Activated naive CD8-positive, alpha-beta T cell treated with anti-CD3 and anti-CD28 coated beads, Interleukin-2, amount 50 U/mL, for 24 hours (primary cell): Measurements from ENCODE around the gene ESF1.

Experiments
- ATAC-seq: fragments of 150-1000 bp; cut with Tn5 transposase; one replicate; pipeline ENCODE4 v1.10.0; 2021
- DNase-seq: peaks from one replicate; pipeline ENCODE4 v3.0.0; 2021
- H3K27ac Mint-ChIP-seq: one replicate; pipeline ENCODE4 v1.8.0; 2021; ENCODE audit warnings: mild to moderate bottlenecking, mixed read lengths
- H3K27me3 Mint-ChIP-seq: one replicate; pipeline ENCODE4 v1.8.0; 2021; ENCODE audit warnings: mixed read lengths
- H3K36me3 Mint-ChIP-seq: one replicate; pipeline ENCODE4 v1.8.0; 2021; ENCODE audit warnings: low read depth, mixed read lengths
- H3K4me1 Mint-ChIP-seq: one replicate; pipeline ENCODE4 v1.8.0; 2021; ENCODE audit warnings: mixed read lengths
- H3K4me3 Mint-ChIP-seq: one replicate; pipeline ENCODE4 v1.8.0; 2021; ENCODE audit warnings: mild to moderate bottlenecking, moderate library complexity, mixed read lengths
- H3K9me3 Mint-ChIP-seq: one replicate; pipeline ENCODE4 v1.8.0; 2021; ENCODE audit warnings: mixed read lengths

Gene ESF1

DNA sequence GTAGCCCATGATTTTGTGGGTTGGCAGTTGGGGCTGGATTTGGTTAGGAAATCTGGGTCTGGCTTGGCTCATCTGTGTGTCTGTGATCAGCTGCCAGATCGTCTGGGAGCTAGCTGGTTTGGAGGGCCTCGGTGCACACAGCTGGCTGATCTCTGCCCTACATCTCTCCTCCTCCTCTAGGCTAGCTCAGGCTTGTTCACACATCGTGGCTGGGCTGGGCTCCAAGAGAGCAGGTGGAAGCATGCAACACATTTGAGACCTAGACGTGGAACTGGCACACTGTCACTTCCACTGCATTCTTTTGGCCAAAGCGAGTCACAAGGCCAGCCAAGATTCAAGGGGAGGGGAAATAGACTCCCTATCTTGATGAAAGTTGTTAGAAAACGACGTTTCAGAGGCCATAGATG, 16.0 kb upstream of the ESF1 start:
- DNase-seq (no peak), ATAC-seq (no peak)
- Mint-ChIP-seq H3K27ac (no peak overlapping the region), H3K9me3 (no peaks in the 10 kb centered on the region), H3K4me1 (no peaks in the 10 kb centered on the region), H3K4me3 (no peak overlapping the region), H3K27me3 (no peaks in the 10 kb centered on the region), H3K36me3 (peaks cover 41% of the 10 kb centered on the region)

DNA sequence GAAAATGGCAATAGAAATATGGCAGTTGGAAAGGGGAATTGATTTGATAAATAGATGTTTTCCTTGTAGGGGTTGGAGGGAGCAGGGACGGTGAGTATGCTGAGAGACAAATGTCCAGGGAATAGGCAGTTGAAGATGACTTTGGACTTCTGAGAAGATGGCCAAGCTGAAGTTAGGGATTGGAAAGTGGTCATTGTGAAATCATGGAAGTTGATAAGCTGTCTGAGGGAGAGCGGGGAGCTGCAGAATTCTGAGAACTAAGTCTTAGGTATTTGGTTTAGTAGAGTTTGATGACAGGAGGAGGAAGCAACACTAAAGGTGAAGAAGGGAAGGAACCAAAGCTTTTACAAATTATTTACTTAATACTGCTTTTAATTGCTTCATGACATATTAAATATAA, 15.3 kb upstream of the ESF1 start:
- Mint-ChIP-seq H3K27ac (no peak overlapping the region), H3K27me3 (no peaks in the 10 kb centered on the region), H3K4me1 (no peaks in the 10 kb centered on the region), H3K36me3 (peaks cover 47% of the 10 kb centered on the region), H3K4me3 (no peak overlapping the region), H3K9me3 (no peaks in the 10 kb centered on the region)
- no peak for ATAC-seq
- DNase-seq = no peak

DNA sequence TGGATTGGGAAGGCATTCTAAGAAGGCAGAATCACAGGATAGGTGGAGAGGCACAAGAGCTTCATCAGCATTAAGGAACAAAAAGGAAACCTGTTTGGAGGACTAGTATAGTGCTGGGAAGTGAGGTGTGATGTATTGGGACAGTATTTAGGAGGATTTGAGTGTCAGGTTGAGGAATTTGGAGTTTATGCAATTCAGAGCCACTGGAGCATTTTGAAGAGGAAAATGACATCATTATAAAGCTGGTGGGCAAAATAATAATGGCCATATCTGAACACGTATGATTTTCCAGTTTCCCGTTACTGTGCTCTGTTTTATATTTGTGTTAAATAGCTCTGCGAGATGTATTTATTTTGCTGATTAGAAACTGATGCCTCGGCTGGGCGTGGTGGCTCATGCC, 14.3 kb upstream of the ESF1 start:
- no peak overlapping the region for H3K27ac Mint-ChIP-seq
- no peak overlapping the region for H3K4me3 Mint-ChIP-seq
- DNase-seq (no peak), ATAC-seq (no peak)
- H3K9me3 Mint-ChIP-seq = no peaks in the 10 kb centered on the region
- peaks cover 55% of the 10 kb centered on the region for H3K36me3 Mint-ChIP-seq
- no peaks in the 10 kb centered on the region for H3K4me1 Mint-ChIP-seq
- H3K27me3 Mint-ChIP-seq = no peaks in the 10 kb centered on the region

DNA sequence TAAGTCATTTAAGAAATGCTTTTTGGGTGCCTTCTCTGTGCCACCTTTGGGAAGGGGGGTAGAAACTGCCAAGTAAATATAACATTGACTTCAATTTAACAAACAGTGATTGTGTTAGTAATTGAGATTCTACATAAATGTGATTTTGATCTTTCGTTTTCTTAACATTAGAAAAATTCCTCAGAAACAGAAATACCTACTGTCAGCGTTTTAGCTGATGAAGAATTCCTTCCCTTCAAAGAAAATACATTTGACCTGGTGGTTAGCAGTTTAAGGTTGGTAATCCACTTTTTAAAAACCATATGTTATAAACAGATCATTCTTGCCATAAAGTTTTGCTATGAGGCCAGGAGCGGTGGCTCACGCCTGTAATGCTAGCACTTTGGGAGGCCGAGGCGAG, 9.9 kb upstream of the ESF1 start:
- H3K36me3 Mint-ChIP-seq = peaks cover 64% of the 10 kb centered on the region
- no peaks in the 10 kb centered on the region for H3K27me3 Mint-ChIP-seq
- ATAC-seq = no peak
- H3K4me1 Mint-ChIP-seq = no peaks in the 10 kb centered on the region
- no peaks in the 10 kb centered on the region for H3K9me3 Mint-ChIP-seq
- no peak overlapping the region for H3K4me3 Mint-ChIP-seq
- no peak for DNase-seq
- H3K27ac Mint-ChIP-seq = no peak overlapping the region

DNA sequence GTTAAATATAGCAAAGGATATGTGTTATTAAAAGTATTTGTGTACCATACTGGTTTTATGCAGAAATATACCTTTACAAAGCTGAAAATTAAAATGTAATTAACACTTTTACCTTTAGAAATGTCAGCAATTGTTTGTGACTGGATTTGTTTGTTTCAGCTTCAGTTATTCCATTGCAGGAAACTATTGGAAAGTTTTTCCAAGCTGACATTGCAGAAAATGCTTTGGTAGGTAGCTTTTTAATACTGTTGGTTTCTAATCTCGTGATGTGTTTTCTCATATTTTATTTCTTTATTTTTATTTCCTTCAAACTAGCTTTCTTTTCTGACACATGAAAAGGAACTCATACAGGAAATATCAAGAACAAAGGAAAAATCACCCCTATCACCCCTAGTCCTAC, 8.3 kb upstream of the ESF1 start:
- Mint-ChIP-seq H3K4me3 (no peak overlapping the region), H3K27ac (no peak overlapping the region), H3K36me3 (peaks cover 61% of the 10 kb centered on the region), H3K27me3 (no peaks in the 10 kb centered on the region), H3K9me3 (no peaks in the 10 kb centered on the region), H3K4me1 (peaks cover 4% of the 10 kb centered on the region)
- DNase-seq (no peak), ATAC-seq (no peak)

DNA sequence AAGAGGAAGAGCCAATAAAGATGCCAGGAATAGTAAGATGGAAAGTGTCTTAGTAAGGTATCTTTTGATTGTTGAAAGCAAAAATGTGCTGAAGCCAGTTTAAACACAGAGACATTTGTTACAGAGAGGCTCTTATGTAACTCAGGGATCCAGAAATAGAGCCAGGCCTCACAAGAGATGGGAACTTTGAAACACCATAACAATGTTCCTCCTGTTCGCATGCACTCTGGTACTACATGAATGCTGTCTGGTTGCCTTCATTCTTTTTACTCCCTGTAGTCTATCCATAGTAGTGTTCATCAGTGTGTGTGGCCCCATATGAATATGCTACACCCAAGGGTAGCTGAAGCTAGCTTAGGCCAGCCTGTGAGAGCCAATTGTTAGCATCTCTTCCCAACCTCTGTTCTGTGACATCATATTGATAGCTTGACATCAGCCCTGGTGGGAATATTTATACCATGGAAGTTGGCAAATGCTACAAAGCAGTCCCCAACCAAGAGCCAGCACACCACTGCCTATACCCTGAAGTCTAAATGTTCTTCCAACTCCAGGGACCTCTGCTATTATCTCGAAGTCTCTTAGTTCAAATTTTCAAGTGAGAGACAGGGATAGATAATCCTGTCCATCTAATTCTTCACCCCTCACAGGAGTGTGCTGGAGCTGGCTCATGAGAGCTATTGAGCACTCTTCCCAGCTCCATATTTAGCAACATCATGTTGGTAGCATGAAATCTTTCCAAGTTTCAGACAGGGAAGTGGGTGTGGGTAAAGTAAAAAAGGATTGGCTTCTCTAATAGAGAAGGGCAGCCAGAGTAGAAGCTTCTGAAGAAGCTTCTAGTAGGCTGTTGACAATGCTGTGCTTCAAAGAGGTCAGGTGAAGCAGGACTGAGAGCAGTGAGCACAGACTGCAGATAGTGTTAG, 7.1 kb upstream of the ESF1 start:
- Mint-ChIP-seq H3K27me3 (no peaks in the 10 kb centered on the region), H3K4me1 (peaks cover 12% of the 10 kb centered on the region), H3K4me3 (no peak overlapping the region), H3K27ac (peak overlapping the region; percentile 3), H3K9me3 (no peaks in the 10 kb centered on the region), H3K36me3 (peaks cover 63% of the 10 kb centered on the region)
- ATAC-seq (no peak), DNase-seq (no peak)

DNA sequence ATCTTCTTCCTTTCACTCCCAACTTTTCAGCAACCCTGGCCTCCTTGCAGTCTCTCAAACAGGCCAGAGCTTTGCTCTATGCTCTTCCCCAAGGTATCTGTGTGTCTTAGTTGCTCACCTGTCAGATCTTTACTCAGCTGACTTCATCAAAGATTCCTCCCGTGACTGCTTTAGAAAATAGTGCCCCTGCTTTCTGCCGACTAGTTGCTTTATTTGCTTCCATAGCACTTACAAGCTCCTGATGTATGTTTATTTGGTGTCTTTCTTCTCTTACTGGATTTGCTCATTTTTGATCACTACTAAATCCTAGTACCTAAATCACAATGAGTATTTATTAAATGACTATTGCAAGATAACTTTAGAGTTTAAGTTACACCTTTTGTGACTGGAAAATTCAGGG, 6.0 kb upstream of the ESF1 start:
- Mint-ChIP-seq H3K36me3 (peaks cover 59% of the 10 kb centered on the region), H3K9me3 (no peaks in the 10 kb centered on the region), H3K27me3 (no peaks in the 10 kb centered on the region), H3K4me1 (peaks cover 23% of the 10 kb centered on the region), H3K4me3 (no peak overlapping the region), H3K27ac (no peak overlapping the region)
- ATAC-seq (no peak), DNase-seq (no peak)

DNA sequence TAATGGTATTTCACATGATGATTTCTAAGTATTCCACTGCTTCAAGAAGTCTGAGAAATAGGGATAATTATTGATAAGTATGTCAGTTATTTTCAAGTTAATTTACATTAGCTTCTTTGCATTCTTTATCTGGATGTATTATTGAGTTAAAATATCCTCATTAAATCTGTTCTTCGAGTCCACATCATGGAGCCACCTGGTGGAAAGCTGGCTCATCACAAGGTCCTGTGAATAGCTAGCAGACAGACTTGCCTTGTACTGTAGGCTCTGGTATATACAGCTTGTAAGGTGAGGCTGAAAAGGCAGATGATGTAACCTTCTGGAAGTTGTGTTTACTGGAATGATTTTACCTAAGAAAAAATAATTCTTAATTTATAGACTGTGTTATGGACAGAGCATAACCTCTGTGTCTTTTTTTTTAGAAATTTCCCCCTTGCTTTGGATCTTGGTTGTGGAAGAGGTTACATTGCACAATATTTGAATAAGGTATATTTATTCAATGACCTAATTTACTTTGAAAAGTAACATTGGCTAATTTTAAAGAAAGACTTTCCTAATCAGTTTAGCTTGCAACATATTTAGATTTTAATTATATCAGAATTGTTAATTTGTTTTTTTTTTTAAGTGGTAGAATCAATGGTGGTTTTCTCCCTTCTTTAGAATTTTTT, 3.6 kb upstream of the ESF1 start:
- H3K36me3 Mint-ChIP-seq = peaks cover 41% of the 10 kb centered on the region
- no peak overlapping the region for H3K4me3 Mint-ChIP-seq
- H3K27me3 Mint-ChIP-seq = peaks cover 2% of the 10 kb centered on the region
- no peaks in the 10 kb centered on the region for H3K9me3 Mint-ChIP-seq
- H3K27ac Mint-ChIP-seq = no peak overlapping the region
- peaks cover 36% of the 10 kb centered on the region for H3K4me1 Mint-ChIP-seq
- ATAC-seq = no peak
- peak; percentile 16 for DNase-seq

DNA sequence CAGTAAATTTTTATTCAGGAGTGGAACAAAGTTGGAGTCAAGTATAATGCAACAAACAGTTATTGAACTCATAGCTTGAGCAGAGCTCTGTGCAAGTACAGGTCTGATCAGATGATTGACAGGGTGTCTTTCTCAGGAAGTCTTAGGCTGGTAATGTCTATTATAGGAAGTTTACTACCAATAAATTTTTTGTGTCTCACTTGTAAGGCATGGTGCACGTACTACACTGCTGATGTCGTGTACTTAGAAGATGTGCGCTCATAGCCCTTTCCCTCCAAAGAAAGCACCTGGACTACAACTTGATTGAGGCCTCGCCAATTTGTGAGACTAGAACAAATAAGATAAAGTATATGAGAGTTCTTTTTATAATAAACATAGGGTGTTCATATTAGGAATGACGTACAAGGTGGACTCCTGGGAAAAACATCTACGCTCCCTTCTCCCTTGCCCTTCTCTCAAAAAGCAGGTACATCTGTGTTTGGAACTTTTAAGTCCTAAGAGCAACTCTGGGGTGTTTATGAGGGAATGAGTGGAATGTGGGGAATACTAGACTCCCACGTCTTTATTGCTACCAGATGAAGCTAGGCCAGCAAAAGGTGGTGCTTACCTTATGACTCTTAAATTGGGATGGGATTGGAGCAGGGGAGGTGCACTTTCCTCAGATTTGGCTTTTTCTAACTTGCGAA, 1.6 kb upstream of the ESF1 start:
- peaks cover 48% of the 10 kb centered on the region for H3K36me3 Mint-ChIP-seq
- peak overlapping the region; percentile 83 for H3K27ac Mint-ChIP-seq
- H3K4me1 Mint-ChIP-seq = peaks cover 51% of the 10 kb centered on the region
- ATAC-seq (no peak), DNase-seq (no peak)
- no peaks in the 10 kb centered on the region for H3K9me3 Mint-ChIP-seq
- H3K27me3 Mint-ChIP-seq = peaks cover 2% of the 10 kb centered on the region
- H3K4me3 Mint-ChIP-seq = peak overlapping the region; percentile 88

DNA sequence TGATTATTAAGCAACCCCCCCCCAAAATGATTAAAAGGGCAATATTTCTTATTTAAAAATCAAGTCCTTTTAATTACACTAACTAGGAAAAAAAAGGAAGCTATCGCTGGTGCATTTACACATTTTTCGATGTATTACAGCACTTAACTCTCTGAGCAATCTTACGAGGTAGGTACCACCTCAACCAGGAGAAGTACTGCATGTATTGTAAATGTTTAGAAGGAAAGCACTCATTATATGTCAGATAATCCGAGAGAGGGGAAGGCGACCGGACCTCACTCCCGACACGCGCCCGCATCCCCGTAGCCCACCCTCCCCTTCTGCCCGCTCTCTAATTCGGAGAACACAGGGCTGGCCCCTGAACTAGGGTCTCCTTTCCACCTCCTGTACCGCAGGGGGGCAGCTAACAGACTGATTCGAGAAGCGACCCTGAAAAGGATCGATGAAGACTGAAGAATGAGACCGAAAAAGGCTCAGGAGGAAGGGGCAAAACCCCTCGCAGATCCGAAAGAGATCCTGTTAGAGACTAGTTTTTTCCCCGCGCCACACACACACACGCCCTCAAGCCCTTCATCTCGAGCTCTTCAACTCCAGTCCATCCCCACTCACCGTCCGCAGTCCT, 337 bp downstream of the ESF1 start:
- H3K27me3 Mint-ChIP-seq = peaks cover 2% of the 10 kb centered on the region
- peak overlapping the region; percentile 88 for H3K4me3 Mint-ChIP-seq
- DNase-seq (no peak), ATAC-seq (no peak)
- peaks cover 65% of the 10 kb centered on the region for H3K4me1 Mint-ChIP-seq
- H3K9me3 Mint-ChIP-seq = no peaks in the 10 kb centered on the region
- H3K36me3 Mint-ChIP-seq = peaks cover 46% of the 10 kb centered on the region
- H3K27ac Mint-ChIP-seq = peak overlapping the region; percentile 94

DNA sequence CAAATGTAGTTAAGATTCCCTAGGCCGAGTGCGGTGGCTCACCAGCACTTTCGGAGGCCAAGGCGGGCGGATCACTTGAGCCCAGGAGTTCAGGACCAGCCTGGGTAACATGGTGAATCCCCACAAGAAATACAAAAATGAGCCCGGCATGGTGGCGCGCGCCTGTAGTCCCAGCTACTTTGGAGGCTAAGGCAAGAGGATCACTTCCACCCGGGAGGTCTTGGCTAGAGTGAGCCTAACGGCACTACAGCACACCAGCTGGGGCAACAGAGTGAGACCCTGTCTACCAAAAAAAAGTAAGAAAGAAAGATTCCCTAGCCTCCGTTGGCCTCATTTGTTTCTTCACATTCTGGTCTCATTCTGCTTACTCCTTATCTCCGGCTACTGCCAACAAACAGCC, 1.2 kb downstream of the ESF1 start:
- DNase-seq = no peak
- no peak for ATAC-seq
- Mint-ChIP-seq H3K4me3 (peak overlapping the region; percentile 88), H3K9me3 (no peaks in the 10 kb centered on the region), H3K36me3 (peaks cover 48% of the 10 kb centered on the region), H3K27me3 (peaks cover 2% of the 10 kb centered on the region), H3K27ac (peak overlapping the region; percentile 94), H3K4me1 (peaks cover 67% of the 10 kb centered on the region)

DNA sequence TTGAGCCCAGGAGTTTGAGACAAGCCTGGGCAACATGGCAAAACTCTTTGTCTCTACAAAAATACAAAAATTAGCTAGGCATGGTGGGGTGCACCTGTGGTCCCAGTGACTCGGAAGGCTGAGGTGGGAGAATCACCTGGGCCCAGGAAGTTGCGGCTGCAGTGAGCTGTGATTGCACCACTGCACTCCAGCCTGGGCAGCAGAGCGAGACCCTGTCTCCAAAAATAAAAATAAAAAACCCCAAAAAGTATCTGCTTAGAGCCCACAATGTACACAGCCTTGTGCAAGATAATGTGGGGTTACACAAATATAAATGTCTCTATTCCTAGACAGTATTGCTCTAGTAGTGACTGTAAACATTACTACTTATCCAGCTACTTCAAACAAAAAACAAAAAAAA, 5.9 kb downstream of the ESF1 start:
- Mint-ChIP-seq H3K9me3 (no peaks in the 10 kb centered on the region), H3K4me3 (no peak overlapping the region), H3K4me1 (peaks cover 58% of the 10 kb centered on the region), H3K27me3 (no peaks in the 10 kb centered on the region), H3K36me3 (peaks cover 58% of the 10 kb centered on the region), H3K27ac (no peak overlapping the region)
- DNase-seq (no peak), ATAC-seq (no peak)

DNA sequence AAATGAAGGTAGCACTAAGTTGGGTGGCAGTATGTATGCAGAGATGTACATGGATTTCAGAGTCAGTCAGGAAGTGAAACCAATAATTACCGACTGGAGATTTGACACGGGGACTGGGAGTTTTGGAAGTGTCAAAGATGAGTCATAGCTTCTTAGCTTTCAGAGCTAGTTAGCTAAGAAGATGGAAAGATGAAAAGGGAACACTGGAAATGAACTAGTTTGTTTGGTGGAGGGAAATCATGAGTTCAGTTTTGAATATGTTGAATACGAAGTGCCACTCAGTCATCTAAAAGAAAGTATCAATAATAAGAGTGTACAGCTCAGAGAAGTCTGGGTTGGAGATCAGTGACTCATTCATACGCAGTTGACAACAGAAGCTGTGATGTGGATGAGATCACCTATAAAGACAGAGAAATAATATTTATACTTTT, 7.5 kb downstream of the ESF1 start:
- DNase-seq (no peak), ATAC-seq (peak; percentile 81)
- Mint-ChIP-seq H3K27me3 (no peaks in the 10 kb centered on the region), H3K36me3 (peaks cover 58% of the 10 kb centered on the region), H3K4me3 (no peak overlapping the region), H3K4me1 (peaks cover 44% of the 10 kb centered on the region), H3K27ac (peak overlapping the region; percentile 63), H3K9me3 (no peaks in the 10 kb centered on the region)

DNA sequence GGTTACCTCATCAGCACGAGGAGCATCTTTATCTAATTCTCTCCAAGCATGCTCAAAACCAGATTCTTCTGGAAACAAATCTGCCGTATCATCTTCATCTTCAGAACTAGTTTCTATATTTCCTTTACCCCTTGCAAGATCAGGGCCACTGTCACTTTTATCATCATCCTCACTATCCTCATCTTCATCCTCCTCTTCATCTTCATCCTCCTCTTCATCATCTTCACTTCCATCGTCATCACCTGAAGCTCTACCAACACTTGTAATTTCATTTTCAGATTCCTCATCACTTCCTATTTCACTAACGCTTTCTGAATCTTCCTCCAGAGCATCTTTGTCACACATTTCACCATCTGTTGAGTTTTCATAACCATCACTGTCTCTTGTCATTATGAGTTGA, 8.9 kb downstream of the ESF1 start:
- H3K36me3 Mint-ChIP-seq = peaks cover 56% of the 10 kb centered on the region
- H3K27ac Mint-ChIP-seq = no peak overlapping the region
- H3K4me3 Mint-ChIP-seq = no peak overlapping the region
- H3K27me3 Mint-ChIP-seq = no peaks in the 10 kb centered on the region
- no peak for DNase-seq
- H3K4me1 Mint-ChIP-seq = peaks cover 36% of the 10 kb centered on the region
- no peak for ATAC-seq
- no peaks in the 10 kb centered on the region for H3K9me3 Mint-ChIP-seq
